Lung (tissue), 12 donors: Measurements from ENCODE around the gene PDE8A. TPM values are rescaled to one million over a fixed set of nuclear protein-coding genes. Genes with fewer than 3 reads are reported as not detected.

Experiments
- ATAC-seq: fragments of 200-7000 bp; cut with Tn5 transposase; one replicate; pipeline ENCODE4 v1.9.1; 2020; ENCODE audit warnings: moderate number of reproducible peaks; ENCODE audit not compliant: insufficient read depth, low FRiP score
- DNase-seq, 3 donors: peaks; one replicate each; pipeline ENCODE4 v3.0.0-alpha.2; 2013 to 2017
- H3K27ac ChIP-seq, 2 donors: one replicate each; pipeline ENCODE4 v1.5.1; 2013; ENCODE audit warnings: mild to moderate bottlenecking in 2 of 2, moderate library complexity in 2 of 2, control low read depth in 1 of 2, inconsistent platforms in 1 of 2, low read depth in 1 of 2, low read length in 1 of 2
- H3K27me3 ChIP-seq, 3 donors: one replicate each; pipeline ENCODE4 v1.5.1; 2013; ENCODE audit warnings: low read length in 2 of 3; ENCODE audit not compliant: control insufficient read depth in 3 of 3, insufficient read depth in 3 of 3
- H3K36me3 ChIP-seq, 4 donors: one replicate each; pipeline ENCODE4 v1.5.1; 2013; ENCODE audit warnings: low read length in 4 of 4, mild to moderate bottlenecking in 1 of 4, moderate library complexity in 1 of 4; ENCODE audit not compliant: control insufficient read depth in 4 of 4, insufficient read depth in 4 of 4
- H3K4me1 ChIP-seq, 5 donors: one replicate each; pipeline ENCODE4 v1.5.1; 2013; ENCODE audit warnings: low read length in 5 of 5, mild to moderate bottlenecking in 2 of 5, moderate library complexity in 1 of 5; ENCODE audit not compliant: control insufficient read depth in 5 of 5, insufficient read depth in 5 of 5
- H3K4me3 ChIP-seq: one replicate; pipeline ENCODE4 v1.5.1; 2013; ENCODE audit warnings: mild to moderate bottlenecking, control low read depth, moderate library complexity
- H3K9ac ChIP-seq, 2 donors: one replicate each; pipeline ENCODE4 v1.5.1; 2013; ENCODE audit warnings: low read length in 2 of 2, control low read depth in 1 of 2; ENCODE audit not compliant: insufficient read depth in 1 of 2
- H3K9me3 ChIP-seq, 4 donors: one replicate each; pipeline ENCODE4 v1.5.1; 2013; ENCODE audit warnings: low read length in 3 of 4, mild to moderate bottlenecking in 1 of 4, moderate library complexity in 1 of 4; ENCODE audit not compliant: control insufficient read depth in 4 of 4, insufficient read depth in 3 of 4
- WGBS, 2 donors: extraction: QIAGEN DNeasy Blood & Tissue Kit; methylation state at CpG; one replicate each; pipeline ENCODE4 v1.1.7; 2013; 5-methylcytosine and 5-hydroxymethylcytosine counted together
- polyA plus RNA-seq, 2 donors: library from polyadenylated mRNA; stranded (reverse); fragments of 200-250 nt; gene quantifications; one replicate each; pipeline ENCODE4 v1.2.1, GENCODE V29; 2013
- total RNA-seq, 2 donors: library from RNA; depleted of rRNA in 1 of 2; stranded (reverse); fragments of >200 nt in 1 of 2; gene quantifications; one replicate each; pipeline ENCODE4 v1.2.1, GENCODE V29; 2014 to 2021
- TF ChIP-seq, protein P1 (sequence below): IDR thresholded peaks from 2 replicates; pipeline ENCODE4 v1.5.1; 2012; ENCODE audit warnings: mild to moderate bottlenecking; ENCODE audit errors: control extremely low read depth, extremely low read depth
- donor health status: control.
- donor health status: control.
- donor health status: Bipolar disorder and iron deficiency.
- donor health status: healthy.
- donor health status: DM: yes; HTN: yes; CAD: no.

The PDE8A gene
- total and polyA plus RNA-seq, 4 donors, result 13.7 to 87.7 (median 33.5) TPM

DNA sequence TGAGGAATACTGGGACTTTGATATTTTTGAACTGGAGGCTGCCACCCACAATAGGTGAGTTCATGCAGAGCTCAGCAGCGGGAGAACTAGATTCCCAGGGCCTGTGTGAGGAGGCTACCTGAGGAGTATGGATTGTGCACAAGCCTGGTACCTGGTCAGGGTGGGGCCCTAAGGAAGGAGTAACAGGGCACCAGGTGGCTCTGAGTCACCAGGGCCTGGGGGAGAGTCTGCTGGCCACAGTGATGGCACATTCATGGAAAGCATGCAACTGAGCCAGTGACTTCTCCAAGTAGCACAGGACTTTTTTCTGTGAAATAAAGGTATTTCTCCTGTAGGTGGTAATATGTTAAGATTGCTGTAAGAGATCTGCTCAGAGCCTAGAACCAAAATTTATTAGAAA, 134.4 kb downstream of the PDE8A start:
- Histone ChIP-seq H3K4me1 (peaks cover 0 to 3% (median 0%) of the 10 kb centered on the region in 5 donors), H3K9me3 (no peaks in the 10 kb centered on the region), H3K36me3 (peaks cover under 1 to 25% (median 6%) of the 10 kb centered on the region in 4 donors), H3K4me3 (no peak overlapping the region), H3K9ac (no peak overlapping the region), H3K27ac (no peak overlapping the region), H3K27me3 (no peaks in the 10 kb centered on the region)
- WGBS, 2 donors, result 97 to 100% methylated on average over 1 of the region's 1 CpG
- DNase-seq (no peak), ATAC-seq (no peak)
- TF ChIP-seq, protein P1, sequence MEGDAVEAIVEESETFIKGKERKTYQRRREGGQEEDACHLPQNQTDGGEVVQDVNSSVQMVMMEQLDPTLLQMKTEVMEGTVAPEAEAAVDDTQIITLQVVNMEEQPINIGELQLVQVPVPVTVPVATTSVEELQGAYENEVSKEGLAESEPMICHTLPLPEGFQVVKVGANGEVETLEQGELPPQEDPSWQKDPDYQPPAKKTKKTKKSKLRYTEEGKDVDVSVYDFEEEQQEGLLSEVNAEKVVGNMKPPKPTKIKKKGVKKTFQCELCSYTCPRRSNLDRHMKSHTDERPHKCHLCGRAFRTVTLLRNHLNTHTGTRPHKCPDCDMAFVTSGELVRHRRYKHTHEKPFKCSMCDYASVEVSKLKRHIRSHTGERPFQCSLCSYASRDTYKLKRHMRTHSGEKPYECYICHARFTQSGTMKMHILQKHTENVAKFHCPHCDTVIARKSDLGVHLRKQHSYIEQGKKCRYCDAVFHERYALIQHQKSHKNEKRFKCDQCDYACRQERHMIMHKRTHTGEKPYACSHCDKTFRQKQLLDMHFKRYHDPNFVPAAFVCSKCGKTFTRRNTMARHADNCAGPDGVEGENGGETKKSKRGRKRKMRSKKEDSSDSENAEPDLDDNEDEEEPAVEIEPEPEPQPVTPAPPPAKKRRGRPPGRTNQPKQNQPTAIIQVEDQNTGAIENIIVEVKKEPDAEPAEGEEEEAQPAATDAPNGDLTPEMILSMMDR, result no peak

DNA sequence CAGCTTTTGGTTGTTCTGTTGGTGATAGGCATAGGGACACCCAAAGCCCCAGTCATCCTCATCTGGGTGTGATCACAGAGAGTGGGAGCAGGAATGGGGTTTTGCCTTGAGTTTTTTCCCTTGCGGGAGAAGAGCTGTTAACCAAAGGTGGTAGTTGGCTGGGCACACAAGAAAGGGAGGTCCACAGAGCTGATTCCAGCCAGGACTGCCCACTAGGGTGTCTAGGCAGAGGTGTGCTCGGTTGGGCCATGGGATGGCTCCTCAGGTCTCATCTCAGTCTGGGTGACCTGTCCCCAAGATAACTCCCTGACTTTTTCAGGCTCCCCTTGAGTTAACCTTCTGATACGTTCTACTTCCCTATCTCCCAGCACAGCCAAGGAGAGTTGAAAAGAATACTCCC, 134.8 kb downstream of the PDE8A start:
- H3K4me1 ChIP-seq, result peaks cover 0 to 3% (median 0%) of the 10 kb centered on the region in 5 donors
- 85 to 96% methylated on average over 3 of the region's 3 CpGs for WGBS, 2 donors
- H3K27ac ChIP-seq, result no peak overlapping the region

DNA sequence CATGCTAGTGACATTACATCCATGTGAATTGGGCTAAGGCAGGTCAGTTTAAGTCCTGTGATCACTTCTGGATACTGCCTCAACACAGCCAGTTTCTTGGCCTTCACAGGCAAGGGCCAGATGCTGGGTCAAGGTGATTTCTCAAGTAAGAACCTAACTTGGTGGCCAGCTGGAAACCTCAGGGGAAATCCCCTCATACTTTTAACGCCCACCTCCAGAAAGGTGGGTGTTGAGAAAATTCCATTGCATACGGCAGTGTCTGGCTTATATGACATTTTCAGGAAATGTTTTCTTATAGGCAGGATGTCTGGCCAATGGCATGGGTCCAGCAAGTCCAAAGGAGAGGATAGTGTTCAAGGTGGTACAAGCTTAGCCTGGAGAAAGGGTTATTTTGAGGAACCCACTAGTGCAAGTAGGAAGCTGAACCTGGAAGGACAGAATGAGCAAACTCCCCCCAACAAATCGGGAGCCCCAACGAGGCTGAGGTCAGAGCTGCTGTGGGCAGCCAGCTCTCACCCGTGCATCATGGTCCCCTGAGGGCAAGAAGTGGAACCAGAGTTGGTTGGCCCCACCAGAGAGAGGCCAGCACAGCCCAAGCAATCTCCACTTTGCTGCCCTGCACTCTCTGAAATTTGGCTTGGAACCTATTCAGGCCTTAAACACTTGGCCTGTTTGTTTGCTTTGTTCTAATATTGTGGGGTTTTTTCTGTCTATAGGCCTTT, 135.4 kb downstream of the PDE8A start:
- TF ChIP-seq, protein P1, result no peak
- H3K4me3 ChIP-seq, result no peak overlapping the region
- H3K9me3 ChIP-seq, result no peaks in the 10 kb centered on the region
- H3K4me1 ChIP-seq, result peaks cover 0 to 3% (median 0%) of the 10 kb centered on the region in 5 donors
- DNase-seq (no peak), ATAC-seq (no peak)
- peaks cover 5 to 27% (median 10%) of the 10 kb centered on the region in 4 donors for H3K36me3 ChIP-seq
- H3K27me3 ChIP-seq, result no peaks in the 10 kb centered on the region
- H3K9ac ChIP-seq, result no peak overlapping the region
- WGBS, 2 donors, result 79 to 83% methylated on average over 5 of the region's 5 CpGs
- H3K27ac ChIP-seq, result no peak overlapping the region

More for the DNA sequence above, 134.8 kb downstream of the PDE8A start:
- H3K4me3 ChIP-seq, result no peak overlapping the region
- DNase-seq (no peak), ATAC-seq (no peak)
- H3K36me3 ChIP-seq, result peaks cover 2 to 27% (median 6%) of the 10 kb centered on the region in 4 donors
- H3K9ac ChIP-seq, result no peak overlapping the region
- no peaks in the 10 kb centered on the region for H3K9me3 ChIP-seq
- no peaks in the 10 kb centered on the region for H3K27me3 ChIP-seq
- TF ChIP-seq, protein P1, result no peak
